CD4-positive, alpha-beta T cell treated with Interleukin-21 for 1 hour (primary cell): ENCODE measurements around the gene ATAD1.
"Not testable (repeated sequence)": the region's sequence is repeated elsewhere in the genome, so short reads cannot be mapped to it uniquely, and the experiment has no call there.

ENCODE experiments used
- DNase-seq: peaks from one replicate; pipeline ENCODE4 v3.0.0-alpha.2; 2020

ATAD1 gene

GRCh38 chr10:87846023-87846422 is 28.0 kb upstream of the ATAD1 start:
- DNase-seq: no peak

DNA sequence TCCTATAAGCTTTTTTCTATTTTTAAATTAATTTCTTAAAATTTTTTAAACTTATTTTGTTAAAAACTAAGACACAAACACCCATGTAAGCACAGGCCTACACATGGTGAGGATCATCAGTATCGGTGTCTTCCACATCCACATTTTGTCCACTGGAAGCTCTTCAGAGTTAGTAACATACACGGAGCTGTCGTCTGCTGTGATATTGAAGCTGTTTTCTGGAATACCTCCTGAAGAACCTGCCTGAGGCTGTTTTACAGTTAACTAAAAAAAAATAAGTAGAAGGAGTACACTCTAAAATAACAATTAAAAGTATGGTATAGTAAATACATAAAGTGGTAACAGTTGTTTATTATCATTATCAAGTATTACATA is 27.6 kb upstream of the ATAD1 start:
- DNase-seq: no peak

GRCh38 chr10:87844837-87845623 is 27.0 kb upstream of the ATAD1 start:
- no peak for DNase-seq

GRCh38 chr10:87843714-87844113 is 25.7 kb upstream of the ATAD1 start:
- no peak for DNase-seq

- DNase-seq: no peak
Measured at GRCh38 chr10:87842776-87843497, 24.9 kb upstream of the ATAD1 start.

DNA sequence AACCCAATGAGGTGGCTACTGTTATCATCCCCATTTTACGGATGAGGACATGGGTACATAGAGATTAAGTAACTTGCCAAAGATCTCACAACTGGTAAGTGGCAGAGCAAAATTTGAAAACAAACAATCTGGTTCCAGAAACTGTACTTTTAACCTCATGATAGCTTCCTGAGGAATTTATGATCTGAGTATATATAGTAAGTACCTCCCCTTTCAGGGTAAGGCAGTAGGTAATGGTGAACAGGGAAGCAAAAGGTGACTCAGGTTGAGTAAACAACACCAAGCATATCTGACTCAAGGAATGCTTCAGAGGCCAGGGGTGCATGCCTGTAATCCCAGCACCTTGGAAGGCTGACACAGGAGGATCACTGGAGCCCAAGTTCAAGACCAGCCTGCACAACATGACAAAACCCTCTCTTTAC is 24.2 kb upstream of the ATAD1 start:
- DNase-seq: no peak

DNA sequence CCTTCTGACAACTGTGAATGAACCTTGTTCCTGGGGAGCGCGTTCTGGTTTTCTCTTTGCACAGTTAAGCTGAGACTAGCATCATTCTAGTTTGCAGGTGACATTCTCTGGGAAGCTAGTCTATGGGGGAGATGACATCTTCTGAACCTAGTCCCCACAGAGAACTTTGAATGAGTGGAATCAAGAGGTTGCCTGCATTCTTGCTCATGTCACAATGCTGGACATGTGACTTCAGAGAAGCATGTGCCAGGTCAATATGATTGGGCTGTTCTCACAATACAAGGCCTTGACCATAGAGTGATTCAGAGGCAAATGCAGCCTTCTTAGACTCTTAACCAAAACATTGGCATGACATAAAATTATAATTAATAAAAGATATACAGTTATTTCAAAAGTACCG is 23.2 kb upstream of the ATAD1 start:
- DNase-seq: no peak

- no peak for DNase-seq
Measured at GRCh38 chr10:87838650-87839049, 20.6 kb upstream of the ATAD1 start.

DNA sequence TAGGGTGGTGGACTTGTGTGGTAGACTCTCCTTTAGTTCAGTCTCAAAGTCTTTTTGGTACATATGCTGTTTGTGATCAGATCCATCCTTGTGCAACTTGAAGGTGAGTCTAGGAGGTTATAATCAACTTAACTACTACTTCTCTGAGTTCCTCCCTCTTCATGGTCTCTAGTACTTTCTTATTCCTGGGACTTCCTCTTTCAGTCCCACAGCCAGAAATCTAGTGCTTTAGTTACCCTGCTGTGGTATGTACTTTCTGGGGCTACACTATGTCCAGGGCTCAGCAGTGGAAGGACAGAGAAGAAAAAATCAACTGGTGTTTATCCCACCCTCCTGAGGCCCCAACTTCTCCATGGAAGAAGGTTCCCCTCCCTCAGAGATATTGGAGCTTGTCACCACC is 19.4 kb upstream of the ATAD1 start:
- no peak for DNase-seq

GRCh38 chr10:87836098-87836497 is 18.1 kb upstream of the ATAD1 start:
- no peak for DNase-seq

GRCh38 chr10:87829986-87830729 is 12.1 kb upstream of the ATAD1 start:
- no peak for DNase-seq

DNA sequence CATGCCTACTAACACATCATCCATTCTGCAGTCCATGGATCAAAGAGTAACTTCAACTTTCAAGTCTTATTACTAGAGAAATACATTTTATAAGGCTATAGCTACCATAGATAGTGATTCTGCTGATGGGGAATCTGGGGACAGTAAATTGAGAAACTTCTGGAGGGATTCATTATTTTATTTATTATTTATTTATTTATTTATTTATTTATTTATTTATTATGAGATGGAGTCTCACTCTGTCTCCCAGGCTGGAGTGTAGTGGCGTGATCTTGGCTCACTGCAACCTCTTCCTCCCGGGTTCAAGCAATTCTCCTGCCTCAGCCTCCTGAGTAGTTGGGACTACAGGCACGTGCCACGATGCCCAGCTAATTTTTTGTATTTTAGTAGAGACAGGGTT is 11.0 kb upstream of the ATAD1 start:
- DNase-seq: not testable (repeated sequence)

GRCh38 chr10:87827681-87828080 is 9.7 kb upstream of the ATAD1 start:
- DNase-seq: no peak

- DNase-seq: no peak
Measured at GRCh38 chr10:87826653-87827052, 8.6 kb upstream of the ATAD1 start.

DNA sequence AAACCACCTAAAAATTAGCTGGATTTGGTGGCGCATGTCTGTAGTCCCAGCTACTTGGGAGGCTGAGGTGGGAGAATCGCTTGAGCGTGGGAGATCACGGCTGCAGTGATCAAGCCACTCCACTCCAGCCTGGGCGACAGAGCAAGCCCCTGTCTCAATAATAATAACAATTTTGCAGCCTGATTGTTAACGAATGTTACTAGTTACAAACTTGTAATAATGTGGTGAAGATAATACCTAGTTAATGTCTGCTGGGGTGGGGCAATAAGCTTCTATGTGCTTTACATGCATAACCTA is 1.2 kb upstream of the ATAD1 start:
- no peak for DNase-seq

GRCh38 chr10:87818505-87819288 is 671 bp upstream of the ATAD1 start:
- DNase-seq: peak; percentile 73

GRCh38 chr10:87816898-87817608 is 973 bp downstream of the ATAD1 start:
- peak; percentile 15 for DNase-seq

DNA sequence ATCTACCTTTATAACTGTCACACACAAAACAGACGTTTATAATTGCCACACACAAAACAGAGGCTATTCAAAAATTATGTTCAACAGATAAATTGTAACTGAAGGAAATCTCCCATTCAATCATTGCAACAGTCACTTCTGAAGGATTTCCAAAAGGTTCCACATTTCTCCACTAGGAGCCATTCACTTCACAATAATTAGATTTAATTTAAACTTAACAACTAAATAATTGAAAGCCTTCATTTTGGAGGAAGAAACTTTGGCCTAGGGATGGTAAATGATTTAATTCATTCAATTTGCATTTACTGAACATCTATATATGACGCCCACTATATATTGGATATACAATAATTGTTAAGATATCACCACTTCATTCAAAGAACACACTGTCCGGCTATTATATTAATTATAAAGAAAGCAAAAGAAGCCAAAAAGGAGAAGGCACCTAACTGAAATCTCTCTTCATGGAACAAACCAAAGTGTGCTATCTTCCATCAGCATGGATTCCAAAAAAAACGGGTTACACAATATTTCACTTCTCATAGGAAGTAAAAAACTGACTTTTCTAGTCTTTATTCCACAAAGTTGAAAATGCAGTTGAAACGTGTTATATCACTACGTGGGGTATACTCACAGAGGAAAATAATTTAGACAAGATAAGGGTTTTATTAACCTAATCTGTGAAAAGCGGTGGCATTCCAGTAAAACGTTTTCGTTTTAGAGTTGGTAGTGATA is 1.7 kb downstream of the ATAD1 start:
- no peak for DNase-seq

GRCh38 chr10:87804939-87805569 is 13.0 kb downstream of the ATAD1 start:
- DNase-seq: no peak

GRCh38 chr10:87803831-87804230 is 14.2 kb downstream of the ATAD1 start:
- no peak for DNase-seq

- DNase-seq: no peak
Measured at GRCh38 chr10:87803328-87803727, 14.7 kb downstream of the ATAD1 start.
